ENCODE measurements around the gene PLCB3.

The PLCB3 gene

GRCh38 chr11:64209563-64209843, 41.8 kb upstream of the PLCB3 start:
- Histone ChIP-seq H3K4me3 (ENCODE audit: low read depth, low read length) (no peak overlapping the region), H3K27me3 (no peaks in the 10 kb centered on the region), H3K36me3 (peaks cover 21% of the 10 kb centered on the region), H3K9me3 (no peaks in the 10 kb centered on the region), H3K4me1 (peaks cover 4% of the 10 kb centered on the region; the same call in 1 of the 2 replicates)
- no peak for TF ChIP-seq CTCF (IDR thresholded peaks at IDR 0.05; ENCODE audit: low read depth, low read length)
- no peak for DNase-seq

- no peak for TF ChIP-seq CTCF (IDR thresholded peaks at IDR 0.05; ENCODE audit: low read depth, low read length)
- no peak for DNase-seq
- H3K27me3 ChIP-seq = no peaks in the 10 kb centered on the region
- H3K9me3 ChIP-seq = no peaks in the 10 kb centered on the region
- peaks cover 4% of the 10 kb centered on the region; the same call in 1 of the 2 replicates for H3K4me1 ChIP-seq
- no peak overlapping the region for H3K4me3 ChIP-seq (ENCODE audit: low read depth, low read length)
- peaks cover 12% of the 10 kb centered on the region for H3K36me3 ChIP-seq
Measured at GRCh38 chr11:64210301-64211020, 40.9 kb upstream of the PLCB3 start.

- peaks cover 4% of the 10 kb centered on the region; the same call in 1 of the 2 replicates for H3K4me1 ChIP-seq
- no peak for TF ChIP-seq CTCF (IDR thresholded peaks at IDR 0.05; ENCODE audit: low read depth, low read length)
- no peak for DNase-seq
- H3K9me3 ChIP-seq = no peaks in the 10 kb centered on the region
- no peaks in the 10 kb centered on the region for H3K27me3 ChIP-seq
- H3K4me3 ChIP-seq (ENCODE audit: low read depth, low read length) = no peak overlapping the region
- peaks cover 4% of the 10 kb centered on the region; the same call in 1 of the 2 replicates for H3K36me3 ChIP-seq
Measured at GRCh38 chr11:64211181-64211872, 40.0 kb upstream of the PLCB3 start.

- H3K4me3 ChIP-seq (ENCODE audit: low read depth, low read length) = no peak overlapping the region
- TF ChIP-seq CTCF (IDR thresholded peaks at IDR 0.05; ENCODE audit: low read depth, low read length) = no peak
- no peaks in the 10 kb centered on the region for H3K4me1 ChIP-seq
- H3K36me3 ChIP-seq = no peaks in the 10 kb centered on the region
- no peak for DNase-seq
- no peaks in the 10 kb centered on the region for H3K9me3 ChIP-seq
- no peaks in the 10 kb centered on the region for H3K27me3 ChIP-seq
Measured at GRCh38 chr11:64216879-64217278, 34.5 kb upstream of the PLCB3 start.

GRCh38 chr11:64218628-64219353, 32.5 kb upstream of the PLCB3 start:
- no peak for TF ChIP-seq CTCF (IDR thresholded peaks at IDR 0.05; ENCODE audit: low read depth, low read length)
- H3K4me3 ChIP-seq (ENCODE audit: low read depth, low read length) = no peak overlapping the region
- peaks cover 8% of the 10 kb centered on the region for H3K4me1 ChIP-seq
- H3K9me3 ChIP-seq = no peaks in the 10 kb centered on the region
- no peaks in the 10 kb centered on the region for H3K36me3 ChIP-seq
- no peaks in the 10 kb centered on the region for H3K27me3 ChIP-seq
- no peak for DNase-seq

- DNase-seq = no peak
- Histone ChIP-seq H3K4me1 (peaks cover 8% of the 10 kb centered on the region), H3K9me3 (no peaks in the 10 kb centered on the region), H3K36me3 (no peaks in the 10 kb centered on the region), H3K4me3 (ENCODE audit: low read depth, low read length) (no peak overlapping the region), H3K27me3 (no peaks in the 10 kb centered on the region)
- no peak for TF ChIP-seq CTCF (IDR thresholded peaks at IDR 0.05; ENCODE audit: low read depth, low read length)
Measured at GRCh38 chr11:64219354-64219684, 32.0 kb upstream of the PLCB3 start.

Data from BE2C (cell line).